AG09309 (cell line): ENCODE measurements around the gene TMPRSS6.

Experiments
- DNase-seq: peaks from one replicate; pipeline ENCODE4 v3.0.0-alpha.2; 2010; ENCODE audit warnings: low read depth
- H3K4me3 ChIP-seq: 2 replicates; pipeline ENCODE4 v1.5.1; 2011; ENCODE audit warnings: mild to moderate bottlenecking, low read depth, low read length, moderate library complexity; ENCODE audit not compliant: control insufficient read depth
- CTCF ChIP-seq: IDR thresholded peaks from 2 replicates; pipeline ENCODE4 v1.5.1; 2011; ENCODE audit warnings: mild to moderate bottlenecking, low read depth, low read length, inconsistent platforms; ENCODE audit not compliant: insufficient read depth, control insufficient read depth; ENCODE audit errors: missing control alignments

The TMPRSS6 gene

DNA sequence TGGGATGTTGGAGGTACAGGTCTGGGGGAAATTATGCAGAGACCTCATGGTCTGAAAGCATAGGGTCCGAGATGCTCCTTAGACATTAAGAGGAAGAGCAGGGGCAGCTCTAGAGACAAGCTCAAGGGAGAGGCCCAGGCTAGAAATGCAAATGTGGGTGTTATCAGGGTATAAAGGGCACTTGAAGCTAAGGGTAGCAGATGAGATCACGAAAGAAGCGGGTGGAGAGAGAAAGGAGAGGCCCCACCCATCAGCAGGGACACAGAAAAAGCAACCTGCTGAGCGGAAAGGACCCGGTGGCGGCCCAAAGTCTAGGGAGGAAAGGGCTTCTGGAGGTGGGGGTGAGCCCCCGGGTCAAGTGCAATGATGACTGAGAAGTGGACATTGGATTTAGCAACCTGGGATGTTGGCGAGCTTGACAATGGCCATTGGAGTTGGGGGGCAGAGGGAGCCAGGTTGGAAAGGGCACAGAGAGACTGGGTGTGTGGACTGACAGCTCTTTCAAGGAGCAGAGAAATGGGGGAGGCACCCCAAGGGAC, 8.9 kb downstream of the TMPRSS6 start:
- no peak for DNase-seq
- no peak for TF ChIP-seq CTCF
- H3K4me3 ChIP-seq, result no peak overlapping the region

GRCh38 chr22:37098976-37099591, 10.4 kb downstream of the TMPRSS6 start:
- DNase-seq, result no peak
- no peak for TF ChIP-seq CTCF
- H3K4me3 ChIP-seq, result no peak overlapping the region

GRCh38 chr22:37097346-37097745, 12.2 kb downstream of the TMPRSS6 start:
- TF ChIP-seq CTCF, result no peak
- no peak for DNase-seq
- H3K4me3 ChIP-seq, result no peak overlapping the region

DNA sequence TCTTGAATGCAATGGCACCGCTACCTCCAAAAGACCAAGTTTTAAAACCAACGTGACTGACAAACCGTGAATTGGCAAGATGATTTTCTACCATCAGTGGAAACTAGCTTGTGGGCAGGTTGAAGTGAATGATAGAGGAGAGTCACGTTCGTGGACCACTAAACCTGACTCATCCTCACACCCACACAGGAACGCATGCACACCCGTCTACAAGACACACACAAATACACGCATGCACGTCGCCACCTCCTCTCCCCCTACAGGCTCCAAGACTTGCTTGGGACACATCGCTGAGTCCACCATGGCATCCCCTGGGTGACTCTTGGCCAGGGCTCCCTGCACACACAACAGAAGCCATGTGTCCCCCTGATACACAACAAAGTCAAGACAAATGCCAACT, 14.4 kb downstream of the TMPRSS6 start:
- no peak for TF ChIP-seq CTCF
- DNase-seq, result no peak
- no peak overlapping the region for H3K4me3 ChIP-seq

DNA sequence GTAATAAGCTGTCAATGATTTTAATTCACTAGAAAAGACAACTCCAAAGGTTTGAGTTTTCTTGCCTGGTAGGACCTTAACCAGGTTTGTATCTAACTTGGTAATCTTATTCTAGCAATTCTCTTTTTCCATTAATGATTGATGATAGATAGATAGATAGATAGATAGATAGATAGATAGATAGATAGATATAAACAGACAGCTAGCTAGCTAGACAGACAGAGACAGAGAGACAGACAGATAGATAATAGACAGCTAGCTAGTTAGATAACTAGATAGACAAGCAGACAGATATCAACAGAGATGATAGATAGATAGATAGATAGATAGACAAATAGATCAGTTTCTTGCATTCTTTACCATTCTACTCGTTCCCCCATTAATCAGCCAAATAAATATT, 15.3 kb downstream of the TMPRSS6 start:
- no peak overlapping the region for H3K4me3 ChIP-seq

DNA sequence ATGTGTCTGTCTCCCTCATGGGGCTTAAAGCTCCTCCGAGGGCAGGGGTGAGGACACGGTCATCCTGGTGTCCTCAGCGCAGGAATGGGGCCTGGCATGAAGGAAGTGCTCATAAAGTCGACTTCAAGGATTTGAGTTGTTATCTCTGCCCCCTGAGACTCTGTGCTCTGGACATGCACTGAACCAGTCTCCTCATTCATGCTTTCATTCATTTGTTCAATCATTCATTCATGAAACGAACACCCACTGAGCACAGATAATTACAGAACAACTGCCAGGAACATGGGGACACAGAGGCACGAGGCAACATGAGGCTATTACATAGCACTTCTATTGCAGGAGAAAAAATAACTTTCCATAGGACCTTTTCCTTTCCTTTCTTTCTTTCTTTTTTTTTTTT, 16.5 kb downstream of the TMPRSS6 start:
- H3K4me3 ChIP-seq, result no peak overlapping the region
- DNase-seq, result no peak

More for the DNA sequence above, 15.3 kb downstream of the TMPRSS6 start:
- TF ChIP-seq CTCF, result no peak
- no peak for DNase-seq

More for the DNA sequence above, 16.5 kb downstream of the TMPRSS6 start:
- no peak for TF ChIP-seq CTCF
